GM12875 (cell line): ENCODE results near the gene ERF.
A peak's percentile ranks its signal among the peaks of the same experiment; 100 is the strongest.

Source experiments
- H3K4me3 ChIP-seq: one replicate; pipeline ENCODE4 v1.5.1; 2011; ENCODE audit warnings: low read depth, low read length, control low read depth
- CTCF ChIP-seq: IDR thresholded peaks from 2 replicates; pipeline ENCODE4 v1.5.1; 2011; ENCODE audit warnings: low read depth, mild to moderate bottlenecking, control low read depth, inconsistent platforms, low read length, moderate library complexity, borderline replicate concordance; ENCODE audit not compliant: insufficient read depth

Gene ERF

GRCh38 chr19:42224940-42225717 is 29.8 kb downstream of the ERF start:
- H3K4me3 ChIP-seq = no peak overlapping the region
- no peak for TF ChIP-seq CTCF

DNA sequence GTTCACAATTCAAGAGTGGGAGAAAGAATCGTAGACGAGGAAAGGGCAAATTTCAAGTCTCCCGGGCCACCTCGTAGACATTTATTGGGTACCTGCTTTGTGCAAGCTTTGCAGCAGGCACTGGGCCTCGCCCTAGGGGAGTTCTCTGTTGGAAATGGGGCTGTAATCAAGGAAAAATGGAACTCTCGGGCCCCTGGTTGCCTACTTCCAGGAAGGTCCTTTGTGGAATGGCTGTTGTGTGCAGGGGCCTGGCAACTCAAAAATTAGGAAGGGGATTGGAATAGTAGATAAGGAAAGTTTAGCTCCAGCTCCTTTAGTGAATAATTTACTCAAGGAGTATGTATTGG is 34.2 kb downstream of the ERF start:
- TF ChIP-seq CTCF = no peak
- peak overlapping the region; percentile 77 for H3K4me3 ChIP-seq

DNA sequence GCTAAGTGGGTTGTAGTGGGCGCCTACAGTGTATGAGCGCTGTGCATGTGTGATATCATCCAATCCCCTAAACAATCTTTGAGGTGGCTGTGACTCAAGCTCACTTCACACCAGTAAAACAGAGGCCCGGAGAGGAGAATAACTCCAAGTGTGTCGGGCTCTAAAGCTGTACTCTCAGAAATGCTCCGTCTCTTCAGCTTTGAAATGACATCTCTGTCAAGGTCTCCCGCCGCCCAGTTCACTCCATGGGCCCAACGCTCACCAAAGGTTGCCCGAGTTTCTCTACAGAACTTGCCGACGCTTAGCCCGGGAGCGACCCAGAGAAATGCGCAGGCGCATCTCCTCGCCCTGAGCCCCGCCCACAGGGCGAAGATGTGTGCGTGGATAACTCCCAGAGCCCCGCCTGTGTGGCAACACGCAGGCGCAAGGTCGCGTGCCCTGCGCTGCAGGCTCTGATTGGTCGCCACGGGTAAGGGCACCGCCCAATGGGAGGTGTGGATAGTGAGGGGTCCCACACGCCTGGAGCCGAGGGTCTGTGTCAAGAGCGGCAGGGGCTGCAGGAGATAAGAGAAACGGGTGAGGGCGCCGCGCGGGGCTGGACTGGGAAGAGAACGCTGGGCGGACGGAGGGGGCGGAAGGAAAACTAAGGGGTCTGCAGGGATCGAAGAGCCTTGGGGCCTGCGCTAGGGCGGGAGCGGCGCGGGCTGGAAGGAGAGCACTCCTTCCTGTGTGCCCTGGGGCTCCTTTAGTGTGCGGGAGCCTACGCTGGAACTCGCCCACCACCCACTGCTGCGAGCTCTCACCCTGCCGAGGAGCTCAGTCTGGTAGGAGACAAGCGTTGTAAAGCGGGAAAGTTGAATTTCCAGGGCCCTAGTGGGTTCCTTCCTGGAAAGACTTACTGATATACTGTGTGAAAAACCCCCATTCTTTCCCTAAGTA is 34.8 kb downstream of the ERF start, which contains the start of gene ZNF526:
TSS of gene ZNF526 (plus strand) at position 501 of the 939 bp plus-strand sequence. CDS start 4,092 bp downstream, outside the sequence.
- peak within 1 kb of the TSS; percentile 77 for H3K4me3 ChIP-seq
- no peak for TF ChIP-seq CTCF

DNA sequence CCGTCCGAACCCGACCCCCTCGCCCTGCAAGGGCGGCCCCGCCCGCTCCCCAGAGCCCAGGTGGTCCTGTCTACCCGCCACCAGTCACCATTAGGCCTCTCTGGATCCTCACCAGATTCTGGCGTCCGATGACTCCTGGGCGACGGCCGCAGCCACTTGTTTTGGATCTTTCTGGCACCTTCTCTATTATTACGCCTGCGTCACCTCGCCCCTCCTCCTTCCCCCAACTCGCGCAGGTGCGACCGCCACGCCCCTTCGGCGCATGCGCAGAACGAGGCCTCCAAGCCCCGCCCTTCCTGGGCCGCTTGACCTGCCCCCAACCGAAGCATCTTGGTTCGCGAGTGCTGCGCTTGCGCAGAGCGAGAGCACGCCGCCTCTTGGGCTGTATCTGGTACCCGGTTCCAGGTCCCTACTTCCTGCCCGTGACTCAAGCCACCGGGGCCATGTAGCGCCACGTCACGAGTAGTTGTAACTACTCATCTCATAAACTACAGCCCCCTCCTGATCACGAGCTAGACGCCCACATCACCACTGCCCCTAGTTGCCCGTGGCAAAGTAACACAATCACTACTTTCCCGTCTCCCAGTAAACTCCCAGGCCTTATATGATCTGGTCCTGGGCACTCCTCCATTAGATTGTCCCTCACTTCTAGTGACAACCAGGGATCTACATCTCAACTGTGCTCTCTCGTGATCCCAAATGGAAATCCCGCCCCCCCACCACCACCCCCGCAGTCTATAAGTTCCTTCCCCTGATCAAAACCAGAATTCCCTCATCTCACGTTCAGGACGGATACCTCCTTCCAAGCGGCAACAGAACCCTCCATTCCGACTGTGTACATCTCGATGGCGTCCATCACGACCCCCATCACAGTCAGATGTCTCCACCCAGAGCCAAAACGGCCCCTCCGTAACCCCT is 37.1 kb downstream of the ERF start, which contains the start of gene DEDD2:
TSS of gene DEDD2 (minus strand) at position 158 of the 918 bp plus-strand sequence. CDS start 670 bp downstream, outside the sequence.
- TF ChIP-seq CTCF = no peak
- H3K4me3 ChIP-seq = peak within 1 kb of the TSS; percentile 57

GRCh38 chr19:42216653-42217519 is 38.0 kb downstream of the ERF start:
- no peak for TF ChIP-seq CTCF
- H3K4me3 ChIP-seq = peak overlapping the region; percentile 57
